HG02642 (cell line): ENCODE results near the gene C1orf210.

Experiments used
- ATAC-seq: cut with Tn5 transposase; IDR thresholded peaks from one replicate; pipeline ENCODE4 v1.9.1; 2021; ENCODE audit warnings: mild to moderate bottlenecking; ENCODE audit not compliant: unreplicated experiment, poor library complexity

The C1orf210 gene

DNA sequence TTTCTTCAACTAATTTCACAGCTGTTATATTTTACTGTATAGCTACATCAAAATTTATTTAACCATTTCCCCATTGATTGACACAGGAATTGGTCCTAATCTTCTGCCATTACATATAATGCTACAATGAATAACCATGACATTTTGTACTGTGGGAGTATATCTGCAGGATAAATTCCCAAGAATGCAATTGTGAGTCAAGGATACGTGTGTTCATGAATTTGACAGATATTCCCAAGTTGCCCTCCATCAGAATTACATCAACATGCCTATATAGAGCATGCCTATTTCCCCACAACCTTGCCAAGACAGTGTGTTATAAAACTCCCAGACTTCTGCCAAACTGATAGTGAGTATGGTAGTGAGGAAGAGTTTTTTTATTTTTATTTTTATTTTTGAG, 12.7 kb upstream of the C1orf210 start:
- ATAC-seq: no peak

GRCh38 chr1:43296207-43296606, 10.8 kb upstream of the C1orf210 start:
- ATAC-seq: no peak

DNA sequence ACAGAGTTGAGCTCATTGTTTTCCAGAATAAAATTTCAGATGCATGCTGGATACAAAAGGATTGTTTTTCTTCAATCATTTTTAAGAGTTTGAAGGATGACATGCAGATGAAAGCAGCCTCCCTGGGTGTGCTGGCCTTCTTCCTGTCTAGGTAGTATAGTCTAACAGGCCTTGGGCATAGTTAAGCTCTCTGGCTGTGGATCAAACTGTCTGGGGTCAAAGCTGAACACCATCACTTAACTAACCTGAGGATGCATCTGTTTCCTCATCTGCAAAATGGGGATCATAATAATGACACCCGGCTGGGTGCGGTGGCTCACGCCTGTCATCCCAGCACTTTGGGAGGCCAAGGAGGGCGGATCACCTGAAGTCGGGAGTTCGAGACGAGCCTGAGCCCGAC, 9.4 kb upstream of the C1orf210 start:
- no peak for ATAC-seq

DNA sequence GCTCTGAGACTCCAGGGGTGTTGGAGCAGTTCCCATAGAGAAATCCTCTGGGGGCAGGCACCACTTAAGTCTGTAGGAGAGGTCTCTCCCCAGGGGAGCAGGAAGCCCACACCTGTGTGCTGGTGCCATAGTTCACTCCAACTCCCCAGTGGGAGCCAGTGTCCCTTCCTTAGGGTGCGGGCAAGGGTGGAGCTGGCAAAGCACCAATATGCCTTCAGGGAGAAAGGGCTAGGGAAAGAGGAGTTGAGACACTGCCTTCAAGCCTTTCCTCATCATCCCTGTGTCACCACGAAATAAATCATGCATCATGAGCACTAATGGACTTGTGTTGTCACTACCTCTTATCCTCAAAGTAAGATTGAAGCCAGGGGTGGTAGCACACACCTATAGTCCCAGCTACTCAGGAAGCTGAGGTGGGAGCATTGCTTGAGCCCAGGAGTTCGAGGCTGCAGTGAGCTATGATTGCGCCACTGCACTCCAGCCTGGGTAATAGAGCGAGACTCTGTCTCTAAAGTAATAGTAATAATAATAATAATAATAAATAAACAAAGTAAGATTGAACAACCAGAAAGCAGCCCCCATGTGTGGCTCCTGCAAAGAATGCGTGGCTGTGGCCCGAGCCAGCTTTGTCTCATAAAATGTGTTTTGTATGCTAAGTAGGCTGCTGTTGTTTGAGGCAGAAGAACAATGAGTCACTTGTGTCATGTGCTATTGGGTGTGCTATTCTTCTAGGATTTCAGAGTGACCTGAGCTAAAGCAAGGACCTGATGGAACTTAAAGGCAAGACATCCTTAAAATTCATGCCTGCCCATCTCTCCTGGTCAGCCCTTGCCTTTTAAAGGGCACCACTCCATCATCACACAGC, 8.7 kb upstream of the C1orf210 start:
- ATAC-seq: no peak

DNA sequence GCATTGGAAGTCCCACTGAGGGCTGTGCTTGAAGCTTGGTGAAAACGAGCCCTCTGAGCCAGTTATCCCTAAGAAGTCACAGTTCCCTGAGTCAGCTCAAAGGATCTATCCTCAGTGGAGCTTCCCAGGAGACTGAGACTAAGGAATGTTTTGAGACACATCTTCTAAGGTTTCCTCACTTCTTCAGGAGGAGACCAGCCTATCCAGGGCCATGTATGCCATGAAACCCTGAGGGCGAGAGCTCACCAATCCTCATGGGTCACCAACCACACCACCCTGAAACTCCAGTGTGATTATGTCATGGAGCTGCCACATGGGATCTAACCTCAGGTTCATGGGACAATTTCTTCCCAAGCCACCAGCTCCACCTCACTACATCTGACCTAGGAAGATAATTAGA, 7.8 kb upstream of the C1orf210 start:
- no peak for ATAC-seq

GRCh38 chr1:43292679-43293078, 7.3 kb upstream of the C1orf210 start:
- no peak for ATAC-seq

DNA sequence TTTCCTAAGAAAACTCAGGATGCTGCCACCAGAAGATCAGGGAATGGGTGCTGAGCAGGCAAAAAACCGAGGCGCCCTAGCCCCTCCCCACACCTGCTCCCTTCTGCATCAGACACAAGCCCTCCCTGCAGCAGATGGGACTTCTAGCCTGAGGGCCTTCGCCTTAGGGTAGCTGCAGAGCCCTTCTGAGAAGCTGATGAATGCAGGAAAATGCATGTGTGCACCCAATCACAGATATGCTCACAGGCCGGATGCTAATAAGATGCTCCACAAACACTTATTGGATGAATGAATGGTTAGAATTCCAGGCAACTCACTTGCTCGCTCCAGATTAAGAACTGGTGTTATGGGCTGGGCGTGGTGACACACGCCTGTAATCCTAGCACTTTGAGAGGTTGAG, 6.8 kb upstream of the C1orf210 start:
- no peak for ATAC-seq

DNA sequence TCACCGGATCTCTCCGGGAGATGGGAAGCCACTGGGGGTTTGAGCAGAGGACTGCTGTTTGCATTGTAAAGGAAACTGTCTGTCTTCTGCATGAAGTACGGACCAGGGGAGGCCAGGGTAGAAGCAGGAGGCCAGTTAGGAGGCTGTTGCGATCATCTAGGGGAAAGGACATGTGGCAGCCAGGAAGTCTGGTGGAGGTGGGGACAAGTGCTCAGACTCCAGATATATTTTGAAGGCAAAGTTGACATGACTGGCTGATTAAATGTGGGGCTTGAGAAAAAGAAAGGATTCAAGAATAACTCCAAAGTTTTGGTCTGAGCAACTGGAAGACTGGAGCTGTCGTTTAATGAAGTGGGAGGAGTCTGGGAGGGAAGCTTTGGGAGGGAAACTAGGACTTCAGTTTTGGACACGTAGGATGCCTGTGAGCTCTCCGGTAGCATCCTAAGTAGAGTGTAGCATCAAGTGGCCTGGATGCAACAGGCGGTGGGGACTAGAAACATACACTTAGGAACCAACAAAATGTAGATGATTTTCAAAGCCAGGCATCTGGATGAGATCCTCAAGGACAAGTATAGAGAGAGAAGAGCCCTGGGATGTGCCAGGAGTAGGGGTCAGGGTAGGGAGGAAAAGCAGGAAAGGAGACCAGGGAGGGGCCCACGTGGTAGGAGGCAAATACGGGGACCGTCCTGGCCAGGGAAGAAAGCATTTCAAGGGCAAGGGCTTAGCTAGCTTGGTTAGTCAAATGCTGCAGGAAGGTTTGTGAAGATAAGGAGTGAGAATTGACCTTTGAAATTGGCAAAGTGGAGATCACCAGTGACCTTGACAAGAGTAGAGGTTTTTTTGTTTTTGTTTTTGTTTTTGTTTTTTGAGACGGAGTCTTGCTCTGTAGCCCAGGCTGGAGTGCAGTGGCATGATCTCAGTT, 3.7 kb upstream of the C1orf210 start:
- ATAC-seq: no peak

- no peak for ATAC-seq
Observed at GRCh38 chr1:43288058-43288784, 2.8 kb upstream of the C1orf210 start.

- no peak for ATAC-seq
Observed at GRCh38 chr1:43286533-43286932, 1.2 kb upstream of the C1orf210 start.

DNA sequence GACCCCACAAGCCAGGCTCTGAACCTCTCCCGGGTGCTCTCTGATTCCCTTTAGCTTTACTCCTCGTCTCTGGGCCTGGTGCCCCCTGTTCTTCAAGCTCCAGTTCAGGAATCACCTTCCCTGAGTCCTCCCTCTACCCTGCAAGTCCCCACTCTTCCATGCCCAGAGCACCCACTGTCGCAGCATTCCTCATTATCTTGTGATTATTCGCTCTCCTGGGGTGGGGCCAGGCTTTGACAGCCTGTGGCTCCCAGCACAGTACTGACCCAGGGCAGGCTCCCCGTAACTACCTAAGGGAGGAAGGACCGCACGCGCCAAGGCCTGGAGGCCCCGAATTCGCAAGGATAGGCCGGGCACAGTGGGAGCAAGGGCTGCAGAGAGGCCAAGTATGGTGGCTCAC, 734 bp upstream of the C1orf210 start:
- no peak for ATAC-seq

- no peak for ATAC-seq
Observed at GRCh38 chr1:43284546-43285110, 753 bp downstream of the C1orf210 start.

- ATAC-seq: no peak
Observed at GRCh38 chr1:43284065-43284464, 1.3 kb downstream of the C1orf210 start.

- no peak for ATAC-seq
Observed at GRCh38 chr1:43282220-43283195, 2.9 kb downstream of the C1orf210 start.

DNA sequence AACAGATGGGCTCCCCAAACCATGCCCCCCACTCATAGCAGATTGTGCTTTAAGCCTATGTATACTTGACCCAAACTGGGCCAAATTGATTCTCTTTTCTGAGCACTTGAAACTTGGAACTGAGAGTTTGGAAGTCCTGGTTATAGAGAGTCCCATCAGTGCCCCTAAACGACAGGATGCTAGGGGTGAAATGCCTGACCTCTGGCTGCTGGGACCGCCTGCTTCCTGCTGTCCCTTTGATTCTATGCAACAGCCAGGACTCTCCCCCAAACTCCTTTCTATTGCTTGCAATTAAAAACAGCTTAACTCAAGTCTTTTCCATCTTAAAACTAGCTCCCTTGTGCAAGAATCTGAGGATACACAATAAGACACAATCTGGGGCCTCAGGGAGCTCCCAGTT, 4.7 kb downstream of the C1orf210 start:
- ATAC-seq: no peak

DNA sequence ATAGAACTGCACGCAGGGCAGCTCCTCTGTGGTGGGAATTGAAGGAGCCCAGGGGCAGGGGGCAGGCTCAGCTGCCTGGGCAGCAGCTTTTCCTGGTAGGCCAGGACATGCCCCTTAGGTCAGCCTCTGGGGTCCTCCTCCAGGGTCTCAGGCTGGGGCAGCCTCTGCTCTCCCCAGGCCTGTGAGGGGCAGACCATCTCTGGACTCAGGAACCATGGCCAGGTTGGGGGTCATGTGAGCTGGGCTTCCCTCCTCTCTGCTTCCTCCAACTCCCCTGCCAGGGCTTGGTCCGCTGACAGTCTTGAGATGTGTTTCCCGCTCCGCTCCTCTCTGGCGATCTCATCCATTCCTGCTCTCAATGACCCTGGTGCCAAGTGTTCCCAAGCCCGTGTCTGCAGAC, 5.7 kb downstream of the C1orf210 start:
- ATAC-seq: no peak

GRCh38 chr1:43279161-43279560, 6.2 kb downstream of the C1orf210 start:
- ATAC-seq: no peak

GRCh38 chr1:43277116-43277876, 8.1 kb downstream of the C1orf210 start:
- ATAC-seq: no peak

DNA sequence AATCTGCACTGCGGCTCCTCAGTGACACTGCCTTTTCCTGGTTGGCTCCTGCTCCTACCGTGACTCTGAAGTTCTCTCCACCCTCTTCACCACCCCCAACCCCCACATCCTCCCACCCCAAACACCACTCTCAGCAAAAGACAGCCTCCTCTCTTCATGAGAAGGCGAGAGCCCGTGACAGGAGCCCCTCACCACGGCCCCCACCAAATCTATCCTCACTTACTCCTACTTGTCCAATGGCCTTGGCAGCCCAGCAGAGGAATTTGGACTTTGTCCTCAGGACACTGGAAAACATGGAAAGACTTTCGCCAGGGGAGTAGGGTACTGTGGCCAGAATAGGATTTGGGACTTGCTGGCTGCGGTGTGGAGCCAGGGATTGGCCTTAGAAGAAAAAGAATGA, 8.7 kb downstream of the C1orf210 start:
- ATAC-seq: no peak
